Loucy (cell line): ENCODE data around the gene ETNK1.

Experiments
- H2AFZ ChIP-seq: fragments of 200-600 bp; sonication (generic); 2 replicates; pipeline ENCODE4 v1.6.0; 2016; ENCODE audit warnings: antibody characterized with exemption, mild to moderate bottlenecking, low read length, moderate library complexity
- H3F3A ChIP-seq: fragments of 200-600 bp; 2 replicates; pipeline ENCODE4 v1.6.0; 2016; ENCODE audit warnings: antibody characterized with exemption, low read depth, mild to moderate bottlenecking
- H3K27me3 ChIP-seq: fragments of 200-600 bp; sonication (generic); 2 replicates; pipeline ENCODE4 v1.6.1; 2014; ENCODE audit warnings: low read length, mild to moderate bottlenecking; ENCODE audit not compliant: insufficient read depth, poor library complexity, severe bottlenecking
- H3K36me3 ChIP-seq: fragments of 200-600 bp; sonication (generic); 2 replicates; pipeline ENCODE4 v1.6.1; 2016; ENCODE audit warnings: low read length; ENCODE audit not compliant: insufficient read depth
- H3K4me1 ChIP-seq: fragments of 200-600 bp; sonication (generic); 2 replicates; pipeline ENCODE4 v1.5.1; 2014; ENCODE audit warnings: low read length, mild to moderate bottlenecking; ENCODE audit not compliant: insufficient read depth, poor library complexity, severe bottlenecking
- H3K4me2 ChIP-seq: fragments of 200-600 bp; sonication (generic); 2 replicates; pipeline ENCODE4 v1.6.0; 2014; ENCODE audit warnings: antibody characterized with exemption, low read length, low read depth, mild to moderate bottlenecking; ENCODE audit not compliant: poor library complexity, severe bottlenecking
- H3K4me3 ChIP-seq: fragments of 200-600 bp; sonication (generic); 2 replicates; pipeline ENCODE4 v1.5.1; 2014; ENCODE audit warnings: low read length, mild to moderate bottlenecking, mixed read lengths; ENCODE audit not compliant: poor library complexity, severe bottlenecking
- H3K79me2 ChIP-seq: fragments of 200-600 bp; sonication (generic); 2 replicates; pipeline ENCODE4 v1.6.1; 2014; ENCODE audit warnings: low read length; ENCODE audit not compliant: insufficient read depth
- H3K9ac ChIP-seq: fragments of 200-600 bp; sonication (generic); 2 replicates; pipeline ENCODE4 v1.6.0; 2014; ENCODE audit warnings: mild to moderate bottlenecking, low read depth, low read length, moderate library complexity; ENCODE audit not compliant: poor library complexity, severe bottlenecking
- H3K9me2 ChIP-seq: fragments of 200-600 bp; sonication (generic); replicated peaks from 2 replicates; pipeline ENCODE4 v1.6.1; 2016; ENCODE audit warnings: low read depth, low read length, mixed read lengths
- H3K9me3 ChIP-seq: fragments of 200-600 bp; sonication (generic); 2 replicates; pipeline ENCODE4 v1.6.1; 2014; ENCODE audit warnings: mild to moderate bottlenecking, antibody characterized with exemption, low read length, low read depth; ENCODE audit not compliant: insufficient read depth
- H4K20me1 ChIP-seq: fragments of 200-600 bp; sonication (generic); 2 replicates; pipeline ENCODE4 v1.6.0; 2014; ENCODE audit warnings: antibody characterized with exemption, low read length, mild to moderate bottlenecking; ENCODE audit not compliant: insufficient read depth, poor library complexity, severe bottlenecking
- CTCF ChIP-seq: fragments of 200-600 bp; sonication (generic); conservative IDR thresholded peaks from 2 replicates; pipeline ENCODE4 v1.5.1; 2014; ENCODE audit warnings: mild to moderate bottlenecking, antibody characterized with exemption, low read length
- EZH2phosphoT487 ChIP-seq: fragments of 200-600 bp; IDR thresholded peaks from 2 replicates; pipeline ENCODE4 v1.6.1; 2018; ENCODE audit warnings: antibody characterized with exemption, mild to moderate bottlenecking, moderate library complexity, borderline replicate concordance

ETNK1 gene

GRCh38 chr12:22628228-22628627 lies 3.3 kb downstream of the ETNK1 start:
- 0 out of 2 replicates have a peak, but pooled peaks cover 4% of the 10 kb centered on the region for H3K36me3 ChIP-seq
- TF ChIP-seq EZH2phosphoT487 (no peak), CTCF (no peak)
- no peaks in the 10 kb centered on the region for H3F3A ChIP-seq
- H3K4me3 ChIP-seq: peak overlapping the region; percentile 79
- peaks cover 56% of the 10 kb centered on the region for H3K4me1 ChIP-seq
- H2AFZ ChIP-seq: no peak overlapping the region
- H3K9me2 ChIP-seq: no peaks in the 10 kb centered on the region
- no peaks in the 10 kb centered on the region for H3K27me3 ChIP-seq
- H3K4me2 ChIP-seq: peak overlapping the region; percentile 94
- H3K9me3 ChIP-seq: no peaks in the 10 kb centered on the region
- H3K79me2 ChIP-seq: peaks cover 81% of the 10 kb centered on the region
- H3K9ac ChIP-seq: peak overlapping the region; percentile 84
- peaks cover 79% of the 10 kb centered on the region for H4K20me1 ChIP-seq

- H3K79me2 ChIP-seq: peaks cover 94% of the 10 kb centered on the region
- H3F3A ChIP-seq: no peaks in the 10 kb centered on the region
- peak; percentile 79 for TF ChIP-seq CTCF
- TF ChIP-seq EZH2phosphoT487: no peak
- H3K9me3 ChIP-seq: no peaks in the 10 kb centered on the region
- peaks cover 64% of the 10 kb centered on the region for H3K4me1 ChIP-seq
- H3K9me2 ChIP-seq: no peaks in the 10 kb centered on the region
- H3K4me3 ChIP-seq: peak overlapping the region; percentile 44
- no peak overlapping the region for H2AFZ ChIP-seq
- peaks cover 97% of the 10 kb centered on the region for H4K20me1 ChIP-seq
- no peak overlapping the region for H3K9ac ChIP-seq
- 0 out of 2 replicates have a peak, but pooled peaks cover 4% of the 10 kb centered on the region for H3K36me3 ChIP-seq
- no peaks in the 10 kb centered on the region for H3K27me3 ChIP-seq
- peak overlapping the region; percentile 94 for H3K4me2 ChIP-seq
These were observed 7.0 kb downstream of the ETNK1 start for GRCh38 chr12:22631863-22632463.

DNA sequence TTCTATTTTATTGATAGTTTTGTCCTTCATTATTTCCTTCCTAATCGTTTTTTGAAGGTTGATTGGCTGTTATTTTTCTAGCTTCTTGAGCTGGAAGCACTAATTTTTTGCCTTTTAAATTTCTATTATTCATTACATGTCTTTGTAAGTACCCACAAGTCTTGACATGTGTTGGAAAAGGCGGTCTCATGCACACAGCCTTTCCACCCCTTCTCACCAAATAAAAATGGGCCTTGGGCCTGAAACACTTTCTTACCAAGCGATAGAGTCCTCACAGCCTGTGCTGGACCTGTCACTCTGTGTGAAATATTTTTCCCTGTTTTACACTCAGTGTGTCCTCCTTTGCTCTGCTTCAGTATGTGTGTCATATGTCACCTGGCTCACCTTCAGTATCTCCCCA lies 9.9 kb downstream of the ETNK1 start:
- H3F3A ChIP-seq: no peaks in the 10 kb centered on the region
- TF ChIP-seq CTCF (no peak), EZH2phosphoT487 (no peak)
- no peak overlapping the region for H2AFZ ChIP-seq
- no peaks in the 10 kb centered on the region for H3K27me3 ChIP-seq
- peaks cover 83% of the 10 kb centered on the region for H4K20me1 ChIP-seq
- 0 out of 2 replicates have a peak, but pooled peaks cover 4% of the 10 kb centered on the region for H3K36me3 ChIP-seq
- H3K9me3 ChIP-seq: no peaks in the 10 kb centered on the region
- peak overlapping the region; percentile 2 for H3K4me3 ChIP-seq
- H3K79me2 ChIP-seq: peaks cover 92% of the 10 kb centered on the region
- peak overlapping the region; percentile 32 for H3K4me2 ChIP-seq
- no peaks in the 10 kb centered on the region for H3K9me2 ChIP-seq
- H3K4me1 ChIP-seq: peaks cover 42% of the 10 kb centered on the region
- peak overlapping the region; percentile 34 for H3K9ac ChIP-seq
